Activated CD4-positive, alpha-beta T cell treated with anti-CD3 and anti-CD28 coated beads for 4 hours (primary cell): ENCODE measurements around the gene FAM162A.

Experiments used
- DNase-seq, 2 donors: peaks; one replicate each; pipeline ENCODE4 v3.0.0-alpha.2; 2020

Gene FAM162A

GRCh38 chr3:122389197-122389596, 5.2 kb downstream of the FAM162A start:
- no peak for DNase-seq

GRCh38 chr3:122389892-122390291, 5.9 kb downstream of the FAM162A start:
- DNase-seq, result no peak

GRCh38 chr3:122390665-122391064, 6.7 kb downstream of the FAM162A start:
- no peak for DNase-seq

GRCh38 chr3:122391681-122392446, 7.9 kb downstream of the FAM162A start:
- DNase-seq, result no peak

- DNase-seq, result peak in 1 of 2 donors; percentile 7
These were observed 9.2 kb downstream of the FAM162A start for GRCh38 chr3:122392868-122393844.

- no peak for DNase-seq
These were observed 10.2 kb downstream of the FAM162A start for GRCh38 chr3:122394173-122394572.

GRCh38 chr3:122395582-122395981, 11.6 kb downstream of the FAM162A start:
- DNase-seq, result no peak

- no peak for DNase-seq
These were observed 12.5 kb downstream of the FAM162A start for GRCh38 chr3:122396511-122396910.

- DNase-seq, result no peak
These were observed 13.2 kb downstream of the FAM162A start for GRCh38 chr3:122397201-122397600.

GRCh38 chr3:122398920-122399319, 14.9 kb downstream of the FAM162A start:
- DNase-seq, result no peak

- no peak for DNase-seq
These were observed 19.5 kb downstream of the FAM162A start for GRCh38 chr3:122403489-122403888.

GRCh38 chr3:122405015-122405414, 21.0 kb downstream of the FAM162A start:
- no peak for DNase-seq

GRCh38 chr3:122406198-122406597, 22.2 kb downstream of the FAM162A start:
- DNase-seq, result no peak

GRCh38 chr3:122407946-122408345, 24.0 kb downstream of the FAM162A start:
- DNase-seq, result no peak

- no peak for DNase-seq
These were observed 25.5 kb downstream of the FAM162A start for GRCh38 chr3:122409446-122409845.

- DNase-seq, result no peak
These were observed 26.1 kb downstream of the FAM162A start for GRCh38 chr3:122410111-122410510.

- no peak for DNase-seq
These were observed 26.7 kb downstream of the FAM162A start for GRCh38 chr3:122410639-122411038.

GRCh38 chr3:122414391-122414790, 30.4 kb downstream of the FAM162A start:
- no peak for DNase-seq

- peak; percentile 23 to 28 for DNase-seq
These were observed 31.2 kb downstream of the FAM162A start for GRCh38 chr3:122415104-122415744.

GRCh38 chr3:122415762-122416654, 32.0 kb downstream of the FAM162A start, which contains the start of gene WDR5B:
WDR5B (minus strand) TSS chr3:122416062; CDS start chr3:122415528, 534 bp downstream.
- peak; percentile 99 for DNase-seq

- no peak for DNase-seq
These were observed 33.0 kb downstream of the FAM162A start for GRCh38 chr3:122416966-122417365.

GRCh38 chr3:122421101-122421500, 37.1 kb downstream of the FAM162A start:
- no peak for DNase-seq
